HG03571 (cell line): ENCODE results near the gene ALDOB.
"Not testable (repeated sequence)": the region's sequence is repeated elsewhere in the genome, so short reads cannot be mapped to it uniquely, and the experiment has no call there.

ENCODE experiments used
- ATAC-seq: cut with Tn5 transposase; IDR thresholded peaks from one replicate; pipeline ENCODE4 v1.9.1; 2021; ENCODE audit not compliant: unreplicated experiment

The ALDOB gene

GRCh38 chr9:101388507-101388993 lies 47.0 kb downstream of the ALDOB start:
- ATAC-seq = no peak

GRCh38 chr9:101387871-101388506 lies 47.6 kb downstream of the ALDOB start:
- ATAC-seq = no peak

DNA sequence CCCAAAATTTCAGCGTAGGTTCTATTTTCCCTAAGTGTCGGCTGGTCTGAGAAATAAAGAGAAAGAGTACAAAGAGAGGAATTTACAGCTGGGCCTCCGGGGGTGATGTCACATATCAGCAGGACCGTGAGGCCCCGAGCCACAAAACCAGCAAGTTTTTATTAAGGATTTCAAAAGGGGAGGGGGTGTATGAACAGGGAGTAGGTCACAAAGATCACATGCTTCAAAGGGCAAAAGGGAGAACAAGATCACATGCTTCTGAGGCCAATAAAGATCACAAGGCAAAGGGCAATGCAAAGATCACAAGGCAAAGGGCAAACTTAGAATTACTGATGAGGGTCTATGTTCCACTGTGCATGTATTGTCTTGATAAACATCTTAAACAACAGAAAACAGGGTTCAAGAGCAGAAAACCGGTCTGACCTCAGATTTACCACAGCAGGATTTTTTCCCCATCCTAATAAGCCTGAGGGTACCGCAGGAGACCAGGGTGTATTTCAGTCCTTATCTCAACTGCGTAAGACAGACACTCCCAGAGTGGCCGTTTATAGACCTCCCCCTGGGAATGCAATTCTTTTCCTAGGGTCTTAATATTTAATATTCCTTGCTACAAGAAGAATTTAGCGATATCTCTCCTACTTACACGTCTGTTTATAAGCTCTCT lies 50.6 kb downstream of the ALDOB start, which contains the start of gene BAAT:
TSS of gene BAAT (minus strand) at position 134 of the 664 bp plus-strand sequence. CDS start 13,602 bp downstream, outside the sequence.
- not testable (repeated sequence) for ATAC-seq

DNA sequence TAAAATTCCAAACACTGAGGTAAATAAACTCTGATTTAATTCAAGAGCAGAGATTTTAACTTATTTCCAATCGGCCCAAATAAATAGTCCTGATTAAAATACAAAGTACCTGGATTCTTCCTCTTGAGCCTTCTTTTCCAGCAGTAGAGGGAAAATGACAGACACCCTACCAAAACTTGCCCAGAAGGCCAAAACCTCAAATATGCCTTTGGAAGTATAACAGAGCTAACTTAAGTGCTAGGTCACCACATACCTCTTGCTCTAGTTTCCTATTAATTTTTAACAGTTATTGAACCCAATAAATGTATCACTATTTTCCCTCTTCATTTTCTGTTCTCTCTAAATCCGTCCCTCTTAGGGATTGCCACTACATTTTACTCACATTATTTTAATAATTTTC lies 52.2 kb downstream of the ALDOB start:
- no peak for ATAC-seq

- ATAC-seq = no peak
These were observed 53.7 kb downstream of the ALDOB start for GRCh38 chr9:101381833-101382342.

GRCh38 chr9:101381118-101381517 lies 54.5 kb downstream of the ALDOB start:
- no peak for ATAC-seq

- no peak for ATAC-seq
These were observed 55.3 kb downstream of the ALDOB start for GRCh38 chr9:101380295-101380694.

- no peak for ATAC-seq
These were observed 59.3 kb downstream of the ALDOB start for GRCh38 chr9:101376111-101376848.

- ATAC-seq = no peak
These were observed 60.0 kb downstream of the ALDOB start for GRCh38 chr9:101375546-101375945.

GRCh38 chr9:101372327-101373118 lies 63.1 kb downstream of the ALDOB start:
- ATAC-seq = no peak

GRCh38 chr9:101371813-101372212 lies 63.8 kb downstream of the ALDOB start:
- no peak for ATAC-seq
